ENCODE data around the gene UGT2B17.

Gene UGT2B17

GRCh38 chr4:68490826-68491457 lies 85.2 kb downstream of the UGT2B17 start:
- in situ Hi-C loops (cut with MboI; ENCODE audit: low sequenced_read_pairs) = no loop called here

GRCh38 chr4:68489338-68489737 lies 86.8 kb downstream of the UGT2B17 start:
- in situ Hi-C loops (cut with MboI; ENCODE audit: low sequenced_read_pairs) = no loop called here
